Myocyte (in vitro differentiated cells): ENCODE results near the gene TESPA1. TPM values are rescaled to one million over a fixed set of nuclear protein-coding genes. Genes with fewer than 3 reads are reported as not detected.
"Not testable (repeated sequence)": the region's sequence is repeated elsewhere in the genome, so short reads cannot be mapped to it uniquely, and the experiment has no call there.

Experiments
- DNase-seq: peaks from one replicate; pipeline ENCODE4 v3.0.0-alpha.2; 2012; ENCODE audit warnings: low read depth
- total RNA-seq: library from RNA; depleted of rRNA; stranded (reverse); fragments of >200 nt; gene quantifications from 2 replicates; pipeline ENCODE4 v1.2.3, GENCODE V29; 2014

TESPA1 gene
- total RNA-seq, 1 donor from 2014 or later, result not detected

DNA sequence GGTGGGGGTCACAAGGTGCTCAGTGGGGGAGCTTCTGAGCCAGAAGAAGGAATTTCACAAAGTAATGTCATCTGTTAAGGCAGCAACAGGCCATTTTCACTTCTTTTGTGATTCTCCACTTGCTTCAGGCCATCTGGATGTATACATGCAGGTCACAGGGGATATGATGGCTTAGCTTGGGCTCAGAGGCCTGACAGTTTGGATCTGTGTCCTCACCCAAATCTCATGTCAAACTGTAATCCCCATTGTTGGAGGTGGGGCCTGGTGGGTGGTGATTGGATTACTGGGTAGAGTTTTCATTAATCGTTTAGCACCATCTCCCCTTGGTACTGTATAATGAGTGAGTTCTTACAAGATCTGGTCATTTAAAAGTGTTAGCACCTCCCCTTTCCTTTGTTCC is 36.4 kb downstream of the TESPA1 start:
- no peak for DNase-seq

DNA sequence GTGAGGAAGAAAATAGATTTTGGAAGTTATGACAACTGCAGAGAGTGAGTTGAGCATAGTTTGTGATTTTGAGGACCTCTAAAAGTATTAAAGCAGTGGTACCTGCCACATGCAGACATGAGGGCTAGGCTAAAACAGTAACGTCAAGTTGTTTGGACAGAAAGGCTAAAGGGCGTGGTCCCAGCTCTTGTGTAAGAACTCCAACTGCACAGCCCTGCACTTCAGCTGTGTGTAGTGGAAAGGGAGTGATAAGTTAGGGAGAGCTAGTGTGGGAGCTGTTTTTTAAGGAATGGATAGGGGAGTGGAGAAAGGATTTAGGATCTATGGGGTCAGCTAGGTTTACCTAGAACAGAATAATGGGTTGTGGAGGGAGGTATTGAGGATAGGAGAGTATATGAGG is 39.5 kb downstream of the TESPA1 start:
- no peak for DNase-seq

DNA sequence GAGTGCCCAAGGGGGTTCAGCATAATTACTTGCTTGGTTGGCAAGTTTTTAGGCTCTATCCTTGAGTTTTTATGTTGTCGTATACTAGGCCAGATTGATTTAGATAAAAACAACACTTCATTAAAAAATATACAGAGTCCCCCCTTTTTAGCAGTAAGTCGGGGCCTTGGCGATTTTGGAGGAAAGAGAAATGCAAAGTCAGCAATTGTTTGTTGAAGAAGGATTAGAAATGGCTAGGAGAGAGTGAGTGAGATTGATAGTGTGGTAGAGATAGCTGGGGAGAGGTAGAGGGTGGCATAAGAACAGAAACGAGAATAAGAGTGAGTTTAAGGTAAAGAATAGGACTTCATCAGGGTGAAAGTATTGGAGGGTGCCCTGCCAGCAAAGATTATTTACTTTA is 41.3 kb downstream of the TESPA1 start:
- not testable (repeated sequence) for DNase-seq

DNA sequence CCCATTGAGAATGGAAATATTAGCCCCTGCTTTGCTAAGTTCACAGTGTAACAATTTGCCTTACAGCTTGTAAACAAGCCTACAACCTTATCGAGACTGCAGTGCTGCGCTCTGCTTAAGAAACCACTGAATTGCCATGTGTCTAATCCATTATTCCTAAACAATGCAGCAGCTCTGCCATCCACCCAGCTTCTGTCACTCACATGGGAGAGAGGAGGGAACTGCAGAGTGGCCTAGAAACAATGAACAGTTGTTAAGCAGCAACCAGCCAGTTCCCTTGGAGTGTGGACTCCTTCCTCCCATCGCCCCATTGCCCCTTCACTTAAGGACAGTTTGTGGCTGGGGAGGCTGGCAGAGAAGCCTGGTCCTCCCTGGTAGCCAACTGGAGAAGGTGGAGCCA is 42.9 kb downstream of the TESPA1 start:
- peak; percentile 12 for DNase-seq

DNA sequence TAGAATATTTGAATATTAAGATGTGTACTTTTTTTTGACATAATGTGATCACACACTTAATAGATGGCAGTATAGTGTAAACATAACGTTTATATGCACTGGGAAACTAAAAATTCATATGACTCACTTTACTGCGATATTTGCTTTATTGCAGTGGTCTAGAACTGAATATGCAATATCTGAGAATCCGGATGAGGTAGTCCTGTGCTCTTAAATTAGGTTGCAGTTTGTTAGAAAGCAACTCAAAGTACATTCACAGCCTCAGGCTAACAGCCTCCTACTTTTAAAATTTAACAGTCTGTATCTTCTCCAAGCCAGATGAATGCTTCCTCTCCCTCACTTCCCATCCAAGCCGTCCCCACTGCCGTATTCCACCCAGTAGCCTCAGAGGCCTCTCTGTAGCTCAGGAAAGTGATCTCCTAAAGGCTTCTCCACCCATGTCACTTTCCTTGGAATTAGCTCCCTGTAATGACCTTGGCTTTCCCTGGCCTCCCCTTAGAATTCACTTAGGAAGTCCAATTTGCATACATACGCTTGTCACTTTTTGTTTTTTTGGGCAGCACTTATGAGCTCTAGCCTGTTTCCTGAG is 43.7 kb downstream of the TESPA1 start:
- no peak for DNase-seq

DNA sequence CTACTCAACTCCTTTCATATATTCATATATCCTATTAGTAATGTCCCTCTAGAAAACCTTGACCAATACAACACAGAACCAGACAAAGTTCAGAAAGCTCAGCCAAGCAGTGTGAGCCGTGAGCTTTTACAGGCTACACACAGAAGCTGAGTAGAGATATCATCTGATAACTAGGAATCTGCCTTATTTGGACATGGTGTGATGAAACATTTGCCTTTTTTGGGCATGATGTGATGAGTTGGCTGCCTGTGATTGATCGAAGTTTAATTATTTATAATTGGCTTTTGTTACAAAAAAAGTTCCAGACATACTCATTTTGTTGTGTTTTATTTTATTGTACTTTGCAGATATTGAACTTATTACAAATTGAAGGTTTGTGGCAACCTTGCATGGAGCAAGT is 46.6 kb downstream of the TESPA1 start:
- no peak for DNase-seq

DNA sequence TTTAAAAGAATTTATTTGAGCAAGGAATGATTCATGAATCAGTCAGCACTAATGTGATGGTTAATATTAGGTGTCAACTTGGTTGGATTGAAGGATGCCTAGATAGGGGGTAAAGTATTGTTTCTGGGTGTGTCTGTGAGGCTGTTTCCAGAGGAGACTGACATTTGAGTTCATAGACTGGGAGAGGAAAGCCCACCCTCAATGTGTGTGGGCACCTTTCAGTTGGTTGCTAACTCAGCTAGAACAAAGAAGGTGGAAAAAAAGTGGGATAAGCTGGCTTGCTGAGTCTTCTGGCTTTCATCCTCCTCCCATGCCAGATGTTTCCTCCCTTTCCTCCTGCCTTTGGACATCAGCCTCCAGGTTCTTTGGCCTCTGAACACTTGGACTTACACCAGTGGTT is 47.2 kb downstream of the TESPA1 start:
- DNase-seq, result no peak

DNA sequence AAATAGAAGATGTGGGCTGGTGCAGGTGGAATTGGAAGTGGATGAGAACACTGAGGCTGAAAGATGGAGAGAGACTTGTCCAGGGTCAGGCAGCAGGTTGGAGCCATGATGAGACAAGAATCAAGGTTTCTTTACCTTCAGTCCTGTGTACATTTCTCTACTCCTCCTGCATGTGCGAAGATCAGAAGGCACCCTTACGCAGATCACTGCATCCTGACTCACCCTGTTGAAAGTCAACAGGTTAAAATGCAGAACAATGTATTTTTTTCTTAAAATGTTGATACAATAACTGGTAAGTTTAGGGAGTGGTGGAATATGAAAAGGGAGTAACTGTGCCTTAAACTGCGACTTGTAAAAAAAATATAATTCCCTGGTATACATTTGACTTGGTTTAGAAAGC is 47.8 kb downstream of the TESPA1 start:
- DNase-seq, result no peak

DNA sequence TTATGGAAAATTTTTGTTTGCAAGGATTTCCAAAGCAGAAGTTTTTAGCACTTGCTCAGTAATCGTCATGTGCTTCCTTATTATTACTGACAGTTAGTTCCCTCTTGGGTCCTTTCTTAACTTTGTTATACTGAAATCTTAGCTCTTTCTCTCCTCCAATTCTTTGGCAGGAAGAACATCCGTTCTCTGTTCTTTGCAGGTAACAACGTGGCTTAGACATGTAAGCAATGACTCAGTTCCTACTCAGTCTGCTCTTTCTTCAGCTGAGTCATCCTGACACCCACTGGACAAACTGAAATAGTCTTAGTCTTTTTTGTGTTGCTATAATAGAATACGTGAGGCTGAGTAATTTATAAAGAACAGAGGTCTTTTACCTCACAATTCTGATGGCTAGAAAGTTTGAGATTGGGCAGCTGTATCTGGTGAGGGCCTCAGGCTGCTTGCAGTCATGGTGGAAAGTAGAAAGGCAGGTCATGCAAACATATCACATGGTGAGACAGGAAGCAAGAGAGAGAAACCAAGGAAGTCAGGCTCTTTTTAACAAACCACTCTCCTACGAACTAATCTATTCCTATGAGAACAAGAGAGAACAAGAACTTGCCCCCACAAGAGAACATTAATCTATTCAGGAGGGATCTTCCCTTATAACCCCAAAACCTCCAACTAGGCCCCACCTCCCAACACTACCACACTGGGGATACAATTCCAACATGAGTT is 49.2 kb downstream of the TESPA1 start:
- peak; percentile 39 for DNase-seq

DNA sequence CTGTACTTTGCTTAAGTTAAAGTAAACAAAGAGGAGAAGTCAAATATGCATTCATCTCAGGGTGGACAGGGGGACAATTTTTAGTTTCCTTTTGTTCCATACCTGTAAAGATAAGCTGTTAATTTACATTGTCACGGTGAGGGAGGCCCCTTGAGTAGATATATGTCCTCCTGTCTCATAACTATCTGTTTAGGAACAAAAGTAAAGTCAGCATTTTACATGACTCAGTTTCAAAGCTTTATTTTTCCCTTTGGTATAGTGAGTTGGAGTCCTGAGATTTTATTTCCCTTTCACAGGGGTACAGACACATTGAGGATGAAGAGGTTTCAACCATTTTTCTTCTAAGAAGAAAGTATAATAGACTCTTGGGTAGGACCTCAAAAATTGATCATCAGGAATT is 50.1 kb downstream of the TESPA1 start:
- DNase-seq, result no peak

DNA sequence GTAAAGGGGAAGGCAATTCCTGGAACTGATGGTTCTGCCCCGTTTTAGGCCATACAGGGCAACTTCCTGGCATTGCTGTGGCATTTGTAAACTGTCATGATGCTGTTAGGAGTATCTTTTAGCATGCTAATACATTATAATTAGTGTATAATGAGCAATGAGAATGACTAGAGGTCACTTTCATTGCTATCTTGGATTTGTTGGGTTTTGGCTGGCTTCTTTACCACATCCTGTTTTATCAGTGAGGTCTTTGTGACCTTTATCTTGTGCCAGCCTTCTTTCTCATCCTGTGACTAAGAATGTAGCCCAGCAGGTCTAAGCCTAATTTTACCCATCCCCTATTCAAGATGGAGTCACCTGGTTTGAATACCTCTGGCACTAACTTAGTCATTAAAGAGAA is 51.2 kb downstream of the TESPA1 start:
- DNase-seq, result no peak

DNA sequence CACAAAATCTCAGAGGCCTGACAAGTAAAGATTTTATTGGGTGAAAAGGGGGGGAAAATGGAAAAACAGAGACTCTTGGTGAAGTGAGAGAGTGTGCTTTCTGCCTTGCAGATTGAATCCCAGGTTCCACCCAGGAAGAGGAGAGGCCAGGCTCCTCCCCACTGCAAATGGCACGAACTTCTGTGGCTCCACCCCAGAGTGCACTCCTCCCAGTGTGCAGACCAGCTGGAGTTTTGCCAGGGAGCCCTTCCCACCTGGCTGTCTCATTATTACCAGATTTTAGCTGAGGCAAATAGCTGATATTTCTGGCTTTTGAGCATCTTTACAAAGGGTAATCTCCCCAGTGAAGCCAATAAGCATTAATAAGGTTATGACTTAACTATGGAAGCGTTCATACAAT is 51.9 kb downstream of the TESPA1 start:
- no peak for DNase-seq

DNA sequence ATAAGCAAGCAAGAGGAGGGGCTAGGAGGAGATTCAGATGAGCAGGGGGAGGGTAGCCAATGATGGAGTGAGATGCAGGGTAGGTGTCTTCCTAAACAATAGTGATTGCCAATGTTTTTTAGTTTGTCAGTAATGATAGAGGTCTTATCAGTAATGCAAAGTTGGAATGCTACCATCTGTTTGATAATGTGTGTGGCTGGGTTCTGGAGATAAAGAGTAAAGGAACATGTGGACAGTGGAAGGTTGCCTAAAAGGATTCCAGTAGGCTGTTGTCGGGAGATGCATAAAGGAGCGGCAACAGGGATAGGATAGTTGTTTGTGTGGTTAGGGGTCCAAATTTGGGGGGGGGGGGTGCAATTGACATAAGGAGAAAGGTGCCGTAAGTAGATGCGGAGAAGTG is 52.5 kb downstream of the TESPA1 start:
- no peak for DNase-seq

DNA sequence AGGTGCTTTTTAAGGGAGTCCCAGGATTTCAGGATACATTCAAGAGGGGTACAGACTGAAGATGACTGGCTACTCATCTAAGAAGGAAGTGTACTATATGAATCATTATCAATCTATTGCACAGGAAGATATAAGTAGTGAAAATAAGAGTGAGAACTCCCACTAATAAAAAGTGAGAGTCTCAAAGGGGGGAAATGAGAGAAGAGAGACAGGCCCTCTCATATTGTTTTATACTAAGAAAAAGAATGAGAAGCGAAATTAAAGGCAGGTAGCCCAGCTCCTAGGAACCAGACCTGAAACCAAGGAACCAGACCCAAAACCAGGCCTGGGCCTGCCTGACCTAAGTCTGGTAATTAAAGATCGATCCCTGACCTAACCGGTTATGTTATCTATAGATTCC is 54.6 kb downstream of the TESPA1 start:
- DNase-seq, result no peak

DNA sequence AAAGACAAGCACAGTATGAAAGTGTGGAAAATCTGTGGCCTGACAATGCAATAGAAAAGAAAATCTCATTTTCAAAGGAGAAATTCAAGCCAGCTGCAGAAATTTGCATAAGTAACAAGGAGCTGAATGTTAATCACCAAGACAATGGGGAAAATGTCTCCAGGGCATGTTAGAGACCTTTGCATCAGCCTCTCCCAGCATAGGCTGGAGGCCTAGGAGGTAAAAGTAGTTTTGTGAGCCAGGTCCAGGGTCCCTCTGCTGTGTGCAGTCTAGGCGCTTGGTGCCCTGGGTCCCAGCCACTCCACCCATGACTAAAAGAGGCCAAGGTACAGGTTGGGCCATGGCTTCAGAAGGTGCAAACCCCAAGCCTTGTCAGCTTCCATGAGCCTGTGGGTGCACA is 58.3 kb downstream of the TESPA1 start:
- DNase-seq, result no peak

DNA sequence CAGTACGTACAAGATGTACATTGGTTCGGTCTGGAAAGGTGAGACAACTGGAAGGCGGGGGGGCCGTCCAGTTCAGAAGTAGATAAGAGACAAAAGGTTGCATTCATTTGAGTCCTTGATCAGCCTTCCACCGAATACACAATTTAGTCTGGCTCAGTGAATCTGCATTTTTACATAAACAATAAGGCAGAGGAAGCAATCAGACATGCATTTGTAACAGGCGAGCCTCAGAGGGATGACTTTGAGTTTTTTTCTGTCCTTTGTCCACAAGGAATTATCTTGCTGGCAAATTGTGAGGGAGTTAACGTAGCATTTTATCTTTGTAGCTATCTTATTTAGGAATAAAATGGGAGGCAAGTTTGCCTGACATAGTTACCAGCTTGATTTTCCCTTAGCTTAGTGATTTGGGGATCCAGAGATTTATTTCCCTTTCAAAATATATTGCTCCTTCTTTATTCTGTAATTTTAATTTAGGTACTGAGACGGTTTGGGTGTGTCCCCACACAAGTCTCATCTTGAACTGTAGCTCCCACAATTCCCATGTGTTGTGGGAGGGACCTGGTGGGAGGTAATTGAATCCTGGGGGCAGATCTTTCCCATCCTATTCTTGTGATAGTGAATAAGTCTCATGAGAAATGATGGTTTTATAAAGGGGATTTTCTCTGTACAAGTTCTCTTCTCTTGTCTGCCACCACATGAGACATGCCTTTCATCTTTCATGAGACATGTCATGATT is 59.4 kb downstream of the TESPA1 start:
- no peak for DNase-seq

DNA sequence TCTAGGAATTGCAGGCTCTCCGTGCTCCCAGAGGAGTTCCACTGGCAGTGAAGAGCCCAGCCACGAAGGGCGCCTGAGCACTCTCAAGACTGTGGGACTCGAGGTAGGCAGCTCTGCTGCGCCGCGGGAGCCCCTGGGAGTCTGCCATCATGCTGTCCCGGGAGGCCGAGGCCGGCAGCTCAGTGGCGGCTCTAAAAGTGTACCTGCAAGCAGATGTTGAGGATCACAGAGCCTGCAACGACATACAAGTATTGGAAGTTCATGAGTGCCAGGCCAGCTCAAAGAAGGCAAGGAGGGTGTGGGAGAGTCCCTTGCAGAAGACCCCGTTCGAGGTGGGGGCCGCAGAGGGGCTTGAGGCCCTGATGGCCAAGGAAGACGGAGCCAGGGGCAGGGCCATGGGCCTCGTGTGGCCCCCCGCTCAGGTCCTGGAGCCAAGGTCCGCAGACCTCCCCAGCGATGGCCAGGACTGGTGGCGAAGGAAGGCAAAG is 67.5 kb downstream of the TESPA1 start:
- no peak for DNase-seq

Other genes with a start within 250 kb of the TESPA1 start
- gene MUCL1, start 130.2 kb downstream of the TESPA1 start, total RNA-seq, result not detected in 2 replicates
- not detected in 2 replicates for gene NEUROD4, start 35.2 kb upstream of the TESPA1 start, total RNA-seq
- gene OR9K2, start 141.6 kb upstream of the TESPA1 start, total RNA-seq, result not detected in 2 replicates
- gene OR10A7, start 236.3 kb upstream of the TESPA1 start, total RNA-seq, result not detected in 2 replicates